Measurements from ENCODE around the gene POLD1.

DNA sequence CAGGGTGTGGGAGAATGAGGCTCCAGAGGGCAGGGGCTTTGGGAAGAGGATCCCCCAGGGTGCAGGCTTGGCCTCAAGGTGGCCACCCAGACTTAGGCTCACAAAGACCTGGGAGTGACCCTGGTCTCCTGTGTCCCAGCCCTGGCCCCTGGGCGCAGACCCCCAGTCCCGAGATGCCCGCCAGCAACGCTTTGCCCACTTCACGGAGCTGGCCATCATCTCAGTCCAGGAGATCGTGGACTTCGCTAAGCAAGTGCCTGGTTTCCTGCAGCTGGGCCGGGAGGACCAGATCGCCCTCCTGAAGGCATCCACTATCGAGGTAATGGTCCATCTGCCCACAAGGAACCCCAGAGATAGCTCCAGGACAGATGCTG is 5.3 kb upstream of the POLD1 start:
- TF ChIP-seq, protein P1, sequence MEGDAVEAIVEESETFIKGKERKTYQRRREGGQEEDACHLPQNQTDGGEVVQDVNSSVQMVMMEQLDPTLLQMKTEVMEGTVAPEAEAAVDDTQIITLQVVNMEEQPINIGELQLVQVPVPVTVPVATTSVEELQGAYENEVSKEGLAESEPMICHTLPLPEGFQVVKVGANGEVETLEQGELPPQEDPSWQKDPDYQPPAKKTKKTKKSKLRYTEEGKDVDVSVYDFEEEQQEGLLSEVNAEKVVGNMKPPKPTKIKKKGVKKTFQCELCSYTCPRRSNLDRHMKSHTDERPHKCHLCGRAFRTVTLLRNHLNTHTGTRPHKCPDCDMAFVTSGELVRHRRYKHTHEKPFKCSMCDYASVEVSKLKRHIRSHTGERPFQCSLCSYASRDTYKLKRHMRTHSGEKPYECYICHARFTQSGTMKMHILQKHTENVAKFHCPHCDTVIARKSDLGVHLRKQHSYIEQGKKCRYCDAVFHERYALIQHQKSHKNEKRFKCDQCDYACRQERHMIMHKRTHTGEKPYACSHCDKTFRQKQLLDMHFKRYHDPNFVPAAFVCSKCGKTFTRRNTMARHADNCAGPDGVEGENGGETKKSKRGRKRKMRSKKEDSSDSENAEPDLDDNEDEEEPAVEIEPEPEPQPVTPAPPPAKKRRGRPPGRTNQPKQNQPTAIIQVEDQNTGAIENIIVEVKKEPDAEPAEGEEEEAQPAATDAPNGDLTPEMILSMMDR (IDR thresholded peaks at IDR 0.05) = no peak
- no peak for TF ChIP-seq POLR2A (IDR thresholded peaks at IDR 0.05)
